Lower lobe of right lung (tissue), 2 donors: ENCODE measurements around the gene ISG20L2. TPM values are rescaled to one million over a fixed set of nuclear protein-coding genes. Genes with fewer than 3 reads are reported as not detected.

Experiments
- ATAC-seq, 2 donors: fragments of 200-7000 bp; cut with Tn5 transposase; one replicate each; pipeline ENCODE4 v1.9.1; 2020 to 2022; ENCODE audit warnings: mild to moderate bottlenecking in 2 of 2, moderate library complexity in 2 of 2
- DNase-seq: peaks from one replicate; pipeline ENCODE4 v3.0.0-alpha.2; 2020
- H3K27ac ChIP-seq: fragments of 200-600 bp; one replicate; pipeline ENCODE4 v1.8.0; 2022
- H3K27me3 ChIP-seq: fragments of 200-600 bp; one replicate; pipeline ENCODE4 v1.8.0; 2022; ENCODE audit warnings: low read depth
- H3K36me3 ChIP-seq: fragments of 200-600 bp; one replicate; pipeline ENCODE4 v1.8.0; 2022; ENCODE audit warnings: mild to moderate bottlenecking
- H3K4me1 ChIP-seq: fragments of 200-600 bp; one replicate; pipeline ENCODE4 v1.8.0; 2022
- H3K4me3 ChIP-seq: fragments of 200-600 bp; one replicate; pipeline ENCODE4 v1.8.0; 2022; ENCODE audit warnings: mild to moderate bottlenecking
- H3K9me3 ChIP-seq: fragments of 200-600 bp; one replicate; pipeline ENCODE4 v1.8.0; 2022
- intact Hi-C: fragments of 100-400 bp; cut with DNase I; formaldehyde crosslinking; loops from one replicate; pipeline ENCODE4 v1.11.0; 2022
- total RNA-seq: library from RNA; stranded (reverse); fragmentation: NEBNext Ultra II Directional; extraction: Animal tissue kit (Norgen Biotek cat#: 25700); gene quantifications from one replicate; pipeline ENCODE4 v1.2.1, GENCODE V29; 2021
- TF ChIP-seq, protein P1 (sequence below): fragments of 200-600 bp; IDR thresholded peaks from one replicate; pipeline ENCODE4 v1.8.0; 2022; ENCODE audit warnings: antibody characterized with exemption, mild to moderate bottlenecking
- donor health status: DM: no; HTN: yes; CAD: no; lungs with severe emphysema.

ISG20L2 gene
- total RNA-seq, 1 donor from 2014 or later: 22.6 TPM

DNA sequence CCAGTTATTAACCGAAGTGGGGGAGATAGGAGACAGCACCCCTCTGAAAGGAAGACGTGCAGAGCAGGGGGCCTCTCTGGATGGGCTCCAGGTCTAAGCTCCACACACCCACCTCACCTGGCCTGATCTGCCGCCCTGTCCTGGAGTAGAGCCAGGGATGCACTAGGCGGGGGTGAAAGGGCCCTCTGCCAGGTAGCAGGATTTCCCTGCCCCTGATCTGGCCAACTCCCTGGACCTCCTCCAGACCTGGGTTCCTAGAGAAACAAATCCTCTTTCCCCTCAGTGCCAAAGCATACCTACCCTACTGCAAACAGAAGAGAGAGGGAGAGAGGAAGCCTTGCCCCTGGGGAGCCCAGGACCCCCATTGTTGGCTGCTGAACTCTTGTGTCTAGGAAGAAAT is 25.2 kb downstream of the ISG20L2 start:
- Histone ChIP-seq H3K27ac (no peak overlapping the region), H3K9me3 (no peaks in the 10 kb centered on the region), H3K36me3 (no peaks in the 10 kb centered on the region), H3K27me3 (peaks cover 45% of the 10 kb centered on the region), H3K4me1 (peaks cover 32% of the 10 kb centered on the region), H3K4me3 (no peak overlapping the region)
- intact Hi-C loops: no loop called here
- ATAC-seq (no peak), DNase-seq (no peak)
- TF ChIP-seq, protein P1, sequence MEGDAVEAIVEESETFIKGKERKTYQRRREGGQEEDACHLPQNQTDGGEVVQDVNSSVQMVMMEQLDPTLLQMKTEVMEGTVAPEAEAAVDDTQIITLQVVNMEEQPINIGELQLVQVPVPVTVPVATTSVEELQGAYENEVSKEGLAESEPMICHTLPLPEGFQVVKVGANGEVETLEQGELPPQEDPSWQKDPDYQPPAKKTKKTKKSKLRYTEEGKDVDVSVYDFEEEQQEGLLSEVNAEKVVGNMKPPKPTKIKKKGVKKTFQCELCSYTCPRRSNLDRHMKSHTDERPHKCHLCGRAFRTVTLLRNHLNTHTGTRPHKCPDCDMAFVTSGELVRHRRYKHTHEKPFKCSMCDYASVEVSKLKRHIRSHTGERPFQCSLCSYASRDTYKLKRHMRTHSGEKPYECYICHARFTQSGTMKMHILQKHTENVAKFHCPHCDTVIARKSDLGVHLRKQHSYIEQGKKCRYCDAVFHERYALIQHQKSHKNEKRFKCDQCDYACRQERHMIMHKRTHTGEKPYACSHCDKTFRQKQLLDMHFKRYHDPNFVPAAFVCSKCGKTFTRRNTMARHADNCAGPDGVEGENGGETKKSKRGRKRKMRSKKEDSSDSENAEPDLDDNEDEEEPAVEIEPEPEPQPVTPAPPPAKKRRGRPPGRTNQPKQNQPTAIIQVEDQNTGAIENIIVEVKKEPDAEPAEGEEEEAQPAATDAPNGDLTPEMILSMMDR: no peak

DNA sequence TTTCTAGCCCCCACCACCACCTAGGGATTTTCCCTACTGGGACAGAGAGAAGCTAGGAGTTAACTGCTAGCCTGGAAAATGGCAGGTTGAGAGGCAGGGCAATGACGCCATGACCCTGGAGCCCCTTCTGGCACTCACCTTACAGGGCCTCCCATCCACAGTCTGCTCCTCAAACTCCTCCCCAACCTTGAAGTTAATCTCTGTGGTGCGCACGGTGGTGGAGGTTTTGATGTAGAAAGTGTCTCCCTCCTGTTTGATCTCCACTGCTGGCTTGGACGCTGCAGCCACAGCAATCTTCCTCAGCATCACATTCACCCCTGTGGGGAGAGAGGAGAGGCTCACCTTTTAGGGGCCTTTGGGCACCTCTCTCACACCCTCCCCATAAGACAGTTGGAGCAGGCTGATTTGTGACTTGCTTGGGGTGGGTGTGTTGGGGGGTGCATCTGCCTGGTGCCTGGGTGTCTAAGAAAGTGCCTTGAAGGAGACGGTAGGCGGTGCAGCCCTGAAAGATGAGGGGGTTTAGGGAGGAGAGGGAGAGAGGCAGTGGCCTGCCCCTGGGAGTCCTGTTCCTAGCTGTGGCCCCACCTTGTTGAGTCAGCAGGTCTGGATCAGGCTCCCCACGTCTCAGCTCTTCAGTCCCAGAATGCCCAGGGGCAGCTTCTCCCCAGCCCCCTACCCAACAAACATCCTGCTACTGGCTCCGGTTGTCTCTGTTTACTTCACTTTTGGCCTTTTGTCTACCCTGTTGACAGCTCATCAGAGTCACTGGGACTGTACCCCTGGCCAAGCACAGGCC is 27.6 kb downstream of the ISG20L2 start:
- Histone ChIP-seq H3K27me3 (peaks cover 41% of the 10 kb centered on the region), H3K27ac (no peak overlapping the region), H3K9me3 (no peaks in the 10 kb centered on the region), H3K4me3 (no peak overlapping the region), H3K4me1 (peaks cover 17% of the 10 kb centered on the region), H3K36me3 (no peaks in the 10 kb centered on the region)
- ATAC-seq: no peak
- intact Hi-C loops: no loop called here
- DNase-seq: no peak
- TF ChIP-seq, protein P1: no peak

DNA sequence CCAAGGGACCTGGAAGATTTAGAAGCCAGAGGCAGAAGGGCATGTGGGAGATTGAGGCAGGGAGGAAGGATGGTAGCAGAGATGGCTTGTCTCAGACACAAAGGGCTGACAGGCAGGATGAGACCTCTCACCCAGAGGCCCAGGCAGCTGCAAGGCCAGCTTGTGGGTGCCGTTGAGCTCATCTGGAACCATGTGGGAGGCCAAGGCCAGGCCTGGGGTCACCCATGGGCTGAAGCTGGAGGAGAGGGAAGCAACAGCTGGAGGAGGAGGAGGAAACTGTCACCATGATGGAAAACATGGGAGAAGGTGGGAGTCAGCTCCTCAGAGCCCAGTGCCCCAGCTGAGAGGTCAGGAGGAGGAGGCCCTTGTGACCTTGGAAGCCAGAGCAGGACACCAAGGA is 29.6 kb downstream of the ISG20L2 start:
- Histone ChIP-seq H3K27me3 (peaks cover 23% of the 10 kb centered on the region), H3K4me1 (no peaks in the 10 kb centered on the region), H3K27ac (no peak overlapping the region), H3K36me3 (no peaks in the 10 kb centered on the region), H3K9me3 (no peaks in the 10 kb centered on the region), H3K4me3 (no peak overlapping the region)
- ATAC-seq (no peak), DNase-seq (no peak)
- intact Hi-C loops: no loop called here
- TF ChIP-seq, protein P1: no peak

DNA sequence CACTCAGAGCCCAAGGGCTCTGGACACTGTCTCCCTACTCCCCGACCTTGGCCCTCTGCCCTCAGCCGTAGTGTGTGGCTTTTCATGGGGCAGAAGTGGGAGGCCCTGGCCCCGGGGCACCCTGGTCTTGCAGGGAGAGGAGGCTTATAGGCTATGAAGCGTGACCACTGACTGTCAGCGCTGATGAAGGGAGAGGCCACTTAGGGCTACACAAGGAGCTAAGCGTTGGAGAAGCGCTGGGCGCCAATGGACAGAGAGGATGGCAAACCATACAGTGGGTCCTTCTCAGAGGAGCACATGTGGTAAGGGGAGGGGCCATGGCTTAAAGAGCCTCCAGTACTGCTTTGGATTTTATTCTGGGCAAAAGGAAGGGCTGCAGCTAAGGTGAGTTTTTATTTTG is 31.1 kb downstream of the ISG20L2 start:
- Histone ChIP-seq H3K27ac (no peak overlapping the region), H3K4me3 (no peak overlapping the region), H3K9me3 (no peaks in the 10 kb centered on the region), H3K36me3 (no peaks in the 10 kb centered on the region), H3K27me3 (peaks cover 20% of the 10 kb centered on the region), H3K4me1 (peaks cover 4% of the 10 kb centered on the region)
- TF ChIP-seq, protein P1: no peak
- intact Hi-C loops: no loop called here
- DNase-seq: no peak
- ATAC-seq: no peak

DNA sequence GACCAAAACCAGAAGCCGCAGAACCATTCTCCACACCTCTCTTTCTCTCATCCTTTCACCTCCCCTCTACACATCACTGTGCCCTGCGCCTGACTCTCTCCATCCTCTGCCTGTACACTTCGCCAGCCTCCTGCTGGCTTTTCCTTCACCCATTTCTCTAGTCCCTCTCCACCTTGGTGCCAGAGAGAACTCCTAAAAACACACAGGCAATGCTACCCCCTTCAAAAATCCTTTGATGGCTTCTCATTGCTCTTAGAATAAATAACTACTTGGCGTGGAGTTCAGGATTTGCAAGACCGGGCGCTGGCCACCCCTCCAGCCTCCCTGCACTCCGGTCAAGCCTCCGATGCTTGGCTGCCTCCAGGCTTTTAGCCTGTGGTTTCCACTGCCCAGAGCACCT is 31.8 kb downstream of the ISG20L2 start:
- peaks cover 11% of the 10 kb centered on the region for H3K4me1 ChIP-seq
- TF ChIP-seq, protein P1: no peak
- no peak for DNase-seq
- H3K9me3 ChIP-seq: no peaks in the 10 kb centered on the region
- H3K27me3 ChIP-seq: peaks cover 20% of the 10 kb centered on the region
- no peak for ATAC-seq
- H3K4me3 ChIP-seq: no peak overlapping the region
- no peaks in the 10 kb centered on the region for H3K36me3 ChIP-seq
- intact Hi-C loops: no loop called here
- no peak overlapping the region for H3K27ac ChIP-seq
